ENCODE measurements around the gene CYB5R3.
"Not testable (repeated sequence)": the region's sequence is repeated elsewhere in the genome, so short reads cannot be mapped to it uniquely, and the experiment has no call there.

The CYB5R3 gene

GRCh38 chr22:42626431-42626830, 22.8 kb downstream of the CYB5R3 start:
- no peak for DNase-seq (ENCODE audit: low read depth in 1 of 2, low spot score in 1 of 2)

- no peak for DNase-seq (ENCODE audit: low read depth in 1 of 2, low spot score in 1 of 2)
These were observed 23.8 kb downstream of the CYB5R3 start for GRCh38 chr22:42625416-42625815.

- DNase-seq (ENCODE audit: low read depth in 1 of 2, low spot score in 1 of 2): no peak
These were observed 24.6 kb downstream of the CYB5R3 start for GRCh38 chr22:42624551-42625106.

- no peak for DNase-seq (ENCODE audit: low read depth in 1 of 2, low spot score in 1 of 2)
These were observed 25.3 kb downstream of the CYB5R3 start for GRCh38 chr22:42623756-42624441.

- no peak for DNase-seq (ENCODE audit: low read depth in 1 of 2, low spot score in 1 of 2)
These were observed 25.9 kb downstream of the CYB5R3 start for GRCh38 chr22:42623301-42623751.

- no peak for DNase-seq (ENCODE audit: low read depth in 1 of 2, low spot score in 1 of 2)
These were observed 27.0 kb downstream of the CYB5R3 start for GRCh38 chr22:42622061-42622710.

GRCh38 chr22:42621505-42622002, 27.6 kb downstream of the CYB5R3 start:
- DNase-seq (ENCODE audit: low read depth in 1 of 2, low spot score in 1 of 2): peak in 1 of 2 donors; percentile 34

GRCh38 chr22:42620084-42620483, 29.1 kb downstream of the CYB5R3 start:
- DNase-seq (ENCODE audit: low read depth in 1 of 2, low spot score in 1 of 2): no peak

GRCh38 chr22:42619261-42620063, 29.7 kb downstream of the CYB5R3 start:
- DNase-seq (ENCODE audit: low read depth in 1 of 2, low spot score in 1 of 2): no peak

- DNase-seq (ENCODE audit: low read depth in 1 of 2, low spot score in 1 of 2): no peak
These were observed 31.8 kb downstream of the CYB5R3 start for GRCh38 chr22:42617155-42617983.

GRCh38 chr22:42615860-42616175, 33.4 kb downstream of the CYB5R3 start:
- not testable (repeated sequence) for DNase-seq (ENCODE audit: low read depth in 1 of 2, low spot score in 1 of 2)

GRCh38 chr22:42615092-42615859, 33.9 kb downstream of the CYB5R3 start:
- DNase-seq (ENCODE audit: low read depth in 1 of 2, low spot score in 1 of 2): peak; percentile 45 to 80

- peak; percentile 98 for DNase-seq (ENCODE audit: low read depth in 1 of 2, low spot score in 1 of 2)
These were observed 34.7 kb downstream of the CYB5R3 start, which contains the start of gene POLDIP3 for GRCh38 chr22:42614312-42615091. TSS of gene POLDIP3 (minus strand) at chr22:42614883. CDS start at chr22:42614857, 26 bp downstream.

- no peak for DNase-seq (ENCODE audit: low read depth in 1 of 2, low spot score in 1 of 2)
These were observed 35.3 kb downstream of the CYB5R3 start for GRCh38 chr22:42613872-42614301.

- DNase-seq (ENCODE audit: low read depth in 1 of 2, low spot score in 1 of 2): no peak
These were observed 36.9 kb downstream of the CYB5R3 start for GRCh38 chr22:42612336-42612735.

GRCh38 chr22:42611051-42611450, 38.1 kb downstream of the CYB5R3 start:
- DNase-seq (ENCODE audit: low read depth in 1 of 2, low spot score in 1 of 2): no peak

GRCh38 chr22:42610186-42610585, 39.0 kb downstream of the CYB5R3 start:
- no peak for DNase-seq (ENCODE audit: low read depth in 1 of 2, low spot score in 1 of 2)

- no peak for DNase-seq (ENCODE audit: low read depth in 1 of 2, low spot score in 1 of 2)
These were observed 40.3 kb downstream of the CYB5R3 start for GRCh38 chr22:42608823-42609361.

Measured in activated T-helper 1 cell treated with anti-CD3 and anti-CD28 coated beads, Interleukin-2, amount 50 U/mL, for 16 hours (primary cell).